OCI-LY7 (cell line): ENCODE measurements around the gene RNF182. TPM values are rescaled to one million over a fixed set of nuclear protein-coding genes. Genes with fewer than 3 reads are reported as not detected.

Source experiments
- BruUV-seq: library from RNA; stranded (reverse); fragments of 400-500 nt; replicated peaks from 2 replicates; lab custom pipeline; 2021; lab: Mats Ljungman, UMichigan
- CTCF ChIA-PET: fragments of 300-600 bp; sonication (Branson Sonifier 250); formaldehyde crosslinking; loops from one replicate; lab custom pipeline; 2022; ENCODE audit warnings: antibody characterized with exemption; ENCODE audit not compliant: unreplicated experiment; lab: Charles Lee
- POLR2A ChIA-PET: fragments of 300-600 bp; sonication (Branson Sonifier 250); formaldehyde crosslinking; loops from one replicate; lab custom pipeline; 2022; ENCODE audit warnings: antibody characterized with exemption; lab: Charles Lee
- DNase-seq: peaks from one replicate; pipeline ENCODE4 v3.0.0-alpha.2; 2015; ENCODE audit warnings: low spot score
- H2AFZ ChIP-seq: fragments of 200-600 bp; sonication (generic), shearing (Covaris generic); 2 replicates; pipeline ENCODE4 v1.6.1; 2014; ENCODE audit warnings: mild to moderate bottlenecking, antibody characterized with exemption, low read length, moderate library complexity
- H3K27ac ChIP-seq: fragments of 200-600 bp; sonication (generic); 2 replicates; pipeline ENCODE4 v1.5.1; 2014; ENCODE audit warnings: mixed run types, low read depth, mild to moderate bottlenecking, moderate library complexity, low read length, inconsistent platforms; ENCODE audit not compliant: poor library complexity, severe bottlenecking
- H3K36me3 ChIP-seq: fragments of 200-600 bp; sonication (generic); 2 replicates; pipeline ENCODE4 v1.6.1; 2014; ENCODE audit warnings: mild to moderate bottlenecking, antibody characterized with exemption, low read length, moderate library complexity, mixed read lengths; ENCODE audit not compliant: insufficient read depth
- H3K4me1 ChIP-seq: fragments of 200-600 bp; sonication (generic); 2 replicates; pipeline ENCODE4 v1.5.1; 2014; ENCODE audit warnings: mild to moderate bottlenecking, low read length; ENCODE audit not compliant: insufficient read depth, poor library complexity, severe bottlenecking
- H3K4me2 ChIP-seq: fragments of 200-600 bp; sonication (generic); 2 replicates; pipeline ENCODE4 v1.6.1; 2014; ENCODE audit warnings: mild to moderate bottlenecking, low read length
- H3K4me3 ChIP-seq: fragments of 200-600 bp; sonication (generic); 2 replicates; pipeline ENCODE4 v1.5.1; 2014; ENCODE audit warnings: mild to moderate bottlenecking, low read depth, low read length; ENCODE audit not compliant: poor library complexity, severe bottlenecking
- H3K79me2 ChIP-seq: fragments of 200-600 bp; sonication (generic); 2 replicates; pipeline ENCODE4 v1.6.1; 2016; ENCODE audit warnings: low read depth, mild to moderate bottlenecking, low read length, moderate library complexity, mixed read lengths; ENCODE audit not compliant: insufficient read depth
- H3K9me2 ChIP-seq: fragments of 200-600 bp; sonication (generic); 2 replicates; pipeline ENCODE4 v1.6.1; 2016; ENCODE audit warnings: mild to moderate bottlenecking, low read length, mixed read lengths; ENCODE audit not compliant: insufficient read depth
- H3K9me3 ChIP-seq: fragments of 200-600 bp; sonication (generic); 2 replicates; pipeline ENCODE4 v1.6.1; 2014; ENCODE audit warnings: mild to moderate bottlenecking, mixed run types, low read length, mixed read lengths
- H4K20me1 ChIP-seq: fragments of 200-600 bp; sonication (generic); 2 replicates; pipeline ENCODE4 v1.6.1; 2014; ENCODE audit warnings: mild to moderate bottlenecking, antibody characterized with exemption, low read length, moderate library complexity, mixed read lengths; ENCODE audit not compliant: insufficient read depth
- CTCF ChIP-seq: fragments of 200-600 bp; sonication (generic); conservative IDR thresholded peaks from 2 replicates; pipeline ENCODE4 v1.5.1; 2014; ENCODE audit warnings: mild to moderate bottlenecking, antibody characterized with exemption, low read length, moderate library complexity, mixed read lengths
- EZH2phosphoT487 ChIP-seq: fragments of 200-600 bp; sonication (generic); IDR thresholded peaks from 2 replicates; pipeline ENCODE4 v1.6.1; 2018; ENCODE audit warnings: low read depth, borderline replicate concordance, mild to moderate bottlenecking, mixed run types, antibody characterized with exemption, low read length, moderate library complexity, mixed read lengths
- intact Hi-C: fragments of 100-400 bp; cut with micrococcal nuclease; formaldehyde crosslinking; loops from one replicate; pipeline ENCODE4 v1.10.0; 2022; ENCODE audit not compliant: unreplicated experiment
- total RNA-seq, 2 experiments: library from RNA; depleted of rRNA in 1 of 2; stranded (reverse); fragments of >200 nt in 1 of 2; shearing (Covaris generic) in 1 of 2; gene quantifications; 2 replicates each; pipeline ENCODE4 v1.2.3, GENCODE V29; 2014 to 2022

The RNF182 gene
- total RNA-seq, 2 experiments from 2014 or later = not detected

- DNase-seq = no peak
- intact Hi-C loops = no loop called here
- no peak overlapping the region for H3K4me3 ChIP-seq
- H3K4me1 ChIP-seq = no peaks in the 10 kb centered on the region
- TF ChIP-seq CTCF (no peak), EZH2phosphoT487 (no peak)
- H3K9me3 ChIP-seq = no peaks in the 10 kb centered on the region
- H3K36me3 ChIP-seq = no peaks in the 10 kb centered on the region
- no TSS peak for BruUV-seq
- H3K27ac ChIP-seq = no peak overlapping the region
- no peaks in the 10 kb centered on the region for H3K9me2 ChIP-seq
- ChIA-PET CTCF (interaction anchor here (0.6 kb wide), 1 partner anchor 187 kb away, joined by 3 read pairs; no protein-coding TSS in a partner anchor), POLR2A (no interaction called here)
- H3K79me2 ChIP-seq = no peaks in the 10 kb centered on the region
- no peak overlapping the region for H2AFZ ChIP-seq
- no peak overlapping the region for H3K4me2 ChIP-seq
- no peaks in the 10 kb centered on the region for H4K20me1 ChIP-seq
Measured at GRCh38 chr6:14000901-14001300, 76.1 kb downstream of the RNF182 start.

GRCh38 chr6:14001329-14002012 lies 76.7 kb downstream of the RNF182 start:
- intact Hi-C loops = no loop called here

More at GRCh38 chr6:14001329-14002012, 76.7 kb downstream of the RNF182 start:
- H3K27ac ChIP-seq = no peak overlapping the region
- no peaks in the 10 kb centered on the region for H3K9me2 ChIP-seq
- no peaks in the 10 kb centered on the region for H3K4me1 ChIP-seq
- TF ChIP-seq EZH2phosphoT487 (no peak), CTCF (no peak)
- ChIA-PET POLR2A (no interaction called here), CTCF (no interaction called here)
- no peaks in the 10 kb centered on the region for H4K20me1 ChIP-seq
- no peak for DNase-seq
- H3K79me2 ChIP-seq = no peaks in the 10 kb centered on the region
- no TSS peak for BruUV-seq
- no peak overlapping the region for H3K4me2 ChIP-seq
- no peak overlapping the region for H2AFZ ChIP-seq
- no peak overlapping the region for H3K4me3 ChIP-seq
- no peaks in the 10 kb centered on the region for H3K9me3 ChIP-seq
- no peaks in the 10 kb centered on the region for H3K36me3 ChIP-seq
